ENCODE results near the gene ZBED4.
A peak's percentile ranks its signal among the peaks of the same experiment; 100 is the strongest.

The ZBED4 gene

GRCh38 chr22:49879871-49880270 lies 26.2 kb downstream of the ZBED4 start:
- DNase-seq: no peak

- no peak for DNase-seq
These were observed 26.6 kb downstream of the ZBED4 start for GRCh38 chr22:49880281-49880680.

GRCh38 chr22:49881856-49882255 lies 28.2 kb downstream of the ZBED4 start:
- DNase-seq: no peak

- DNase-seq: peak in 1 of 14 donors; percentile 2
These were observed 29.1 kb downstream of the ZBED4 start for GRCh38 chr22:49882519-49883293.

- DNase-seq: no peak
These were observed 29.6 kb downstream of the ZBED4 start for GRCh38 chr22:49883294-49883640.

- DNase-seq: no peak
These were observed 30.4 kb downstream of the ZBED4 start for GRCh38 chr22:49884075-49884474.

GRCh38 chr22:49884503-49885260 lies 31.0 kb downstream of the ZBED4 start:
- peak in 1 of 14 donors; percentile 16 for DNase-seq

GRCh38 chr22:49885281-49885680 lies 31.6 kb downstream of the ZBED4 start:
- no peak for DNase-seq

GRCh38 chr22:49885881-49886280 lies 32.2 kb downstream of the ZBED4 start:
- no peak for DNase-seq

GRCh38 chr22:49886346-49887063 lies 32.9 kb downstream of the ZBED4 start:
- no peak for DNase-seq

GRCh38 chr22:49887064-49887451 lies 33.4 kb downstream of the ZBED4 start:
- DNase-seq: no peak

GRCh38 chr22:49887702-49888101 lies 34.1 kb downstream of the ZBED4 start:
- DNase-seq: no peak

- peak in 6 of 14 donors; percentile 2 to 43 (median 22) for DNase-seq
These were observed 35.4 kb downstream of the ZBED4 start for GRCh38 chr22:49889071-49889470.

GRCh38 chr22:49892226-49892899 lies 38.7 kb downstream of the ZBED4 start:
- peak in 5 of 14 donors; percentile 6 to 100 (median 39) for DNase-seq

GRCh38 chr22:49893025-49893424 lies 39.4 kb downstream of the ZBED4 start:
- no peak for DNase-seq

GRCh38 chr22:49894322-49895054 lies 40.8 kb downstream of the ZBED4 start:
- no peak for DNase-seq

- no peak for DNase-seq
These were observed 42.6 kb downstream of the ZBED4 start for GRCh38 chr22:49896201-49896600.

GRCh38 chr22:49897015-49897684 lies 43.5 kb downstream of the ZBED4 start:
- no peak for DNase-seq

GRCh38 chr22:49899530-49899929 lies 45.9 kb downstream of the ZBED4 start:
- DNase-seq: no peak

- no peak for DNase-seq
These were observed 47.0 kb downstream of the ZBED4 start for GRCh38 chr22:49900441-49901230.

GRCh38 chr22:49901457-49901856 lies 47.8 kb downstream of the ZBED4 start:
- DNase-seq: no peak

All from C1 segment of cervical spinal cord (tissue), 14 donors.